HG03342 (cell line): ENCODE results near the gene DMD.

Experiments used
- ATAC-seq: cut with Tn5 transposase; IDR thresholded peaks from one replicate; pipeline ENCODE4 v1.9.1; 2021; ENCODE audit warnings: mild to moderate bottlenecking, moderate library complexity; ENCODE audit not compliant: unreplicated experiment

DMD gene

GRCh38 chrX:31894152-31894551, 1317.2 kb downstream of the DMD start:
- ATAC-seq, result no peak

GRCh38 chrX:31893525-31893924, 1317.8 kb downstream of the DMD start:
- ATAC-seq, result no peak

- ATAC-seq, result no peak
Observed at GRCh38 chrX:31889088-31889487, 1322.3 kb downstream of the DMD start.

- no peak for ATAC-seq
Observed at GRCh38 chrX:31884535-31884934, 1326.8 kb downstream of the DMD start.

GRCh38 chrX:31872007-31872406, 1339.3 kb downstream of the DMD start:
- ATAC-seq, result no peak

GRCh38 chrX:31870267-31870666, 1341.1 kb downstream of the DMD start:
- no peak for ATAC-seq

- ATAC-seq, result no peak
Observed at GRCh38 chrX:31860686-31861085, 1350.7 kb downstream of the DMD start.

GRCh38 chrX:31858915-31859314, 1352.4 kb downstream of the DMD start:
- no peak for ATAC-seq

GRCh38 chrX:31854716-31855115, 1356.6 kb downstream of the DMD start:
- ATAC-seq, result no peak

- ATAC-seq, result no peak
Observed at GRCh38 chrX:31851761-31852160, 1359.6 kb downstream of the DMD start.

GRCh38 chrX:31847773-31848172, 1363.6 kb downstream of the DMD start:
- ATAC-seq, result no peak

- no peak for ATAC-seq
Observed at GRCh38 chrX:31845003-31845402, 1366.3 kb downstream of the DMD start.

GRCh38 chrX:31838617-31839016, 1372.7 kb downstream of the DMD start:
- ATAC-seq, result no peak

GRCh38 chrX:31837445-31838049, 1373.8 kb downstream of the DMD start:
- no peak for ATAC-seq

GRCh38 chrX:31836479-31836878, 1374.9 kb downstream of the DMD start:
- ATAC-seq, result no peak

- ATAC-seq, result no peak
Observed at GRCh38 chrX:31832263-31832662, 1379.1 kb downstream of the DMD start.

- ATAC-seq, result no peak
Observed at GRCh38 chrX:31820430-31821210, 1390.7 kb downstream of the DMD start.

- ATAC-seq, result no peak
Observed at GRCh38 chrX:31819455-31819854, 1391.9 kb downstream of the DMD start.

GRCh38 chrX:31811106-31811505, 1400.2 kb downstream of the DMD start:
- no peak for ATAC-seq

- ATAC-seq, result no peak
Observed at GRCh38 chrX:31808357-31808756, 1403.0 kb downstream of the DMD start.

GRCh38 chrX:31807165-31807564, 1404.2 kb downstream of the DMD start:
- ATAC-seq, result no peak

- ATAC-seq, result no peak
Observed at GRCh38 chrX:31805781-31806180, 1405.6 kb downstream of the DMD start.

- no peak for ATAC-seq
Observed at GRCh38 chrX:31800219-31800618, 1411.1 kb downstream of the DMD start.
